Left cardiac atrium (tissue), 4 donors: ENCODE results near the gene PARPBP. TPM values are rescaled to one million over a fixed set of nuclear protein-coding genes. Genes with fewer than 3 reads are reported as not detected.
"Not testable (repeated sequence)": the region's sequence is repeated elsewhere in the genome, so short reads cannot be mapped to it uniquely, and the experiment has no call there.

Experiments used
- ATAC-seq, 2 donors: fragments of 200-7000 bp; cut with Tn5 transposase; one replicate each; pipeline ENCODE4 v1.9.1; 2020; ENCODE audit warnings: mild to moderate bottlenecking in 2 of 2, moderate library complexity in 2 of 2
- DNase-seq: peaks from one replicate; pipeline ENCODE4 v3.0.0-alpha.2; 2020
- intact Hi-C, 2 donors: fragments of 100-400 bp; cut with DNase I; formaldehyde crosslinking; loops; one replicate each; pipeline versions ENCODE4 v1.14.1 to v1.15.1; 2022 to 2023
- total RNA-seq, 2 donors: library from RNA; stranded (reverse); fragmentation: NEBNext Ultra II Directional; extraction: Animal tissue kit (Norgen Biotek cat#: 25700); gene quantifications; one replicate each; pipeline ENCODE4 v1.2.1, GENCODE V29; 2021
- donor health status: DM: no; HTN: yes; CAD: no.
- donor health status: DM: no; HTN: yes; CAD: no; lungs with severe emphysema.
- donor health status: DM: yes; HTN: yes; CAD: no.
- donor health status: Dilated cardiomyopathy.

The PARPBP gene
- total RNA-seq, 2 donors from 2014 or later = 0.81 to 1.2 TPM

DNA sequence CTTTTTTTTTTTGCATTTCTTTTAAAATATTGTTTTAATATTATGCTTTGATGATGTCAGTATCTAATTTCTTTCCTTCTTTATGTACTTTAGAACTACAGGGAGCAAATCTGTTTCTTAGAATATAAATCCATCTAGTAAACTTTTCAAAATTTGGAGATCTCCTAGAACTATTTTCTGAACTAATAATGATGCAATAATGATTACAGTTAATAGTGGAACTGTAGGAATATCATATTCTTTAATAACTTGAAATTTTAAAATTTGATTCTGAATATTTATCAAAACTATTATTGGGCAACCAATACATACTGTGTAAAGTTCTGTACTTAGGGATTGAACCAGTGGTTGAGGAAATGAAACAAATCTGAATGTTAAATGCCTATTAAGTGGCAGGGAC, 100.8 kb downstream of the PARPBP start:
- no peak for ATAC-seq
- no peak for DNase-seq
- intact Hi-C loops = no loop called here

DNA sequence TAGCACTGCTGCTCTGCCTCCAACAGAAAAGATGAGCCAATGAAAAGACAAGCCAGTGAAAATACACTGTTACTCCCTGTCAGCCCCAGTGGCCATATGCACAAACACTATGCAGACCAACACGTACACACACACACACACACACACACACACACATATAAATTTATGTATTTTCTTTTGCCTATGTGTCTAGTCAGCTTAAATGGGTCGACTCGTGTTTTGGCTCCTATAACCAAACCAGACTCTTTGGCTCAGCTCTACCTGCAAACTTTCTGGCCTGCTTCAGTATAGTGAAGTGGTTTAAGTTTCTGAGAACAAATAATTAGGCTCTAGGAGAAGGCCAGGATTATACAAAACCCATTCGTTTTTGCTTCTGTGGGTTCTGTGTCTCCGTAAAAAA, 108.0 kb downstream of the PARPBP start:
- no peak for DNase-seq
- intact Hi-C loops = no loop called here
- ATAC-seq = no peak

DNA sequence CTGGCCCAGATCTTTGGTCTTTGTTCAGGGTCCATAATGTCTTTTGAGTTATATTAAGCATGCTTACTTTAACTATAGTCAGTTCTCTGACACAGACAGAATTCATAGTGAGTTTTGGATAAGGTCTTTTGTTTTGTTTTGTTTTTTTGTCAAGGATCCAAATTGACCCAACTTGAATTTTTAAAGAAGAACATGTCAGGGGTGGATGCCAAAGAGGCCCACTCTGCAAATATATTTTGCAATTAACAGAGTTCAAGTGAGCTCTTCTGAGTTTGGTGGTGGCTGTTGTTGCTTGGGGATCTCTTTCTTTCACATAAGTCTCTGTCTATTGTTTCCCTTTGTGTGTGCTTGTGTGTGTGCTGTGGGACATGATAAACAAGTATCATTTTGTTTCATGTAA, 112.1 kb downstream of the PARPBP start:
- intact Hi-C loops = no loop called here
- DNase-seq (no peak), ATAC-seq (no peak)

DNA sequence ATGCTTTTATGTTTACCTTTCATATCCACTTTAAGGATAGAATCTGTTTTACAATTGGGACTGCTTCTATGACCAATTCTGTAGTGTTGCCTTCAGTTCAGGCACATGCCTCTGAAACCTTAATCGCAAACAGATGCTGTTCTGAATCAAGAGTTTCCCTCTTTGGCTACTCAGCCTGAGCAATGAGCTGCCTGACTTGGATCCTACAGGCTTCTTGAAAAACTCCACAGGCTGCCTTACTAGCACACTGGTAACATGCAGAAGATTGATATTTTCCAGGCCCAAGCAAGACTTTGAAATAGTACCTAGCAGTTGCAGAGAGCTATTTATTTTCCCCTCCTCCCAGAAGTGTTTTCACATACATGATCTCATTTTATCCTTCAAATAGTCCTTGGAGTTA, 112.5 kb downstream of the PARPBP start:
- intact Hi-C loops = no loop called here

DNA sequence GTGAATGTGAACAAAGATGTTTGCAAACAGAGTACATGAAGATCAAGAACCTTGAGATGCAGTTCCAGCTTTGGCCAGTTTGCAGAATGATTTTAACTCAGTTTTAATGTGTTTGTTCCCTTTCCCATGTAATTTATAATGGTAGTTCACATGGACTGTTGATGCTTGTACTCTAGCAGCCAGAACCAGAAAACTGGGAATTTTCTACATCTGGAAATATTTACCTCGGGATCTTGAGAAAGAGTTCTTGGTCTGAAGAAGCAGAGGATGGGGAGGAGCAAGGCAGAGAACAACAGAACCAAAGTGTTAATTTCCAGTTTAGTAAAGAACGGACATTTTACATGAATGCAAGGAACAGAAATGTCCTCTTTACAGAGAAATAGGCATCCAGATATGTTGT, 114.6 kb downstream of the PARPBP start:
- DNase-seq (no peak), ATAC-seq (no peak)
- intact Hi-C loops = no loop called here

More for the DNA sequence above, 112.5 kb downstream of the PARPBP start:
- peak in 1 of 2 donors; percentile 64 for ATAC-seq
- no peak for DNase-seq

DNA sequence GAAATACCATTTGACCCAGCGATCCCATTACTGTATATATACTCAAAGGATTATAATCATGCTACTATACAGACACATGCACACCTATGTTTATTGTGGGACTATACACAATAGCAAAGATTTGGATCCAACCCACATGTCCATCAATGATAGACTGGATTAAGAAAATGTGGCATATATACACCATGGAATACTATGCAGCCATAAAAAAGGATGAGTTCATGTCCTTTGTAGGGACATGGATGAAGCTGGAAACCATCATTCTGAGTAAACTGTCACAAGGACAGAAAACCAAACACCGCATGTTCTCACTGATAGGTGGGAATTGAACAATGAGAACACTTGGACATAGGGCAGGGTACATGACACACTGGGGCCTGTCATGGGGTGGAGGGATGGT, 120.9 kb downstream of the PARPBP start:
- ATAC-seq, intact Hi-C loops, DNase-seq: not testable (repeated sequence)

Other genes starting within 250 kb of the PARPBP start
- gene DRAM1, start 242.6 kb upstream of the PARPBP start, total RNA-seq = 10 to 100 TPM in 1 of 2 donors, 1 to 10 TPM in 1; 9.4 to 14.2 TPM
- gene WASHC3, start 58.2 kb upstream of the PARPBP start, total RNA-seq = 10 to 100 TPM; 31.8 to 39.4 TPM
- 10 to 100 TPM; 14.8 to 16.5 TPM for gene NUP37, start 69 bp upstream of the PARPBP start, total RNA-seq
- not detected for gene PMCH, start 77.7 kb downstream of the PARPBP start, total RNA-seq